OCI-M2 (cell line): ENCODE results near the gene NHEJ1.
A peak's percentile ranks its signal among the peaks of the same experiment; 100 is the strongest.
"Not testable (repeated sequence)": the region's sequence is repeated elsewhere in the genome, so short reads cannot be mapped to it uniquely, and the experiment has no call there.

Experiments used
- DNase-seq: peaks from one replicate; lab custom pipeline; 2025; ENCODE audit not compliant: unreplicated experiment; lab: John Stamatoyannopoulos, UW

Gene NHEJ1

DNA sequence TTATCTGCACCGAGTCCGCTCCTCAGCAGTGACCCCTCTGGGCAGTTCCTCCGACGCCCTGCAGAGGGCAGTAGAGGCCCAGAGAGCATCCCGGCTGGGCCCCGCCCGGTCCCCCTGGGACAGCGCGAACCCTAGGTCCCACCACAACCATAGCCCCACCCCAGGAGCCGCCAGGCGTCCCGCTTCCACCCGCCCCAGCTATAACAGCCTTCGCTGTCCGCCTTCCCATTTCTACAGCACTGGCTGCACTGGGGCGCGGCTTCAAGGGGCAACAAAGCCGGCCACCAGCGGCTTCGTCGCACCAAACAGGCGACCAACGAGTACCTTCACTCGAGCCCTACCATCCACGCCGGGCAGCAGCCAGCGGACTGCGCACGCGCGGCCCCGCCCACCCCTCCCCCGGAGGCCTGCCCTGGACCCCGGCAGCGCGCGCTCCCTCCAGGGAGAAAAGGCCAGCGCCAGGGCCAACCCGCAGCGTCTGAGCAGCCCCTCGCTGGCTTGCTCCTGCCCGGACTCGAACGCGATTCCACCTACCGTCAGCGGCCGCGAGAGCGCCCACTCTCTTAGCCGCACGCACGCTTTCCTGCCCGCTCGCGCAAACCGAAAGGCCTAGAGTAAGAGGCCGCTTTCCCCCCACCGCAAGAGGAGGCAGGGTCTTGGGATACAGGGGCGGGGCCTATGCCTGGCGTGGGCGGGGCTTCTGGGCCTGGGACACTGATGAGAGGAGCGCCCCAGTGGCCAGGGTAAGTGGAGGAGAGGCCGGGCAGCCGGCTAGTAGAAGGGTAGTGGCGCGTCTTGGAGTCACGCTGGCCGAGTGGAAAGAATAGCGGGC, at the start of gene NHEJ1:
TSS of gene NHEJ1 (minus strand) at position 630 of the 832 bp plus-strand sequence. CDS start 2,453 bp downstream, outside the sequence.
- DNase-seq = peak; percentile 71

- DNase-seq = no peak
These were observed 48.9 kb upstream of the NHEJ1 start for GRCh38 chr2:219209236-219210195.

GRCh38 chr2:219207884-219208740, 47.5 kb upstream of the NHEJ1 start:
- DNase-seq = no peak

DNA sequence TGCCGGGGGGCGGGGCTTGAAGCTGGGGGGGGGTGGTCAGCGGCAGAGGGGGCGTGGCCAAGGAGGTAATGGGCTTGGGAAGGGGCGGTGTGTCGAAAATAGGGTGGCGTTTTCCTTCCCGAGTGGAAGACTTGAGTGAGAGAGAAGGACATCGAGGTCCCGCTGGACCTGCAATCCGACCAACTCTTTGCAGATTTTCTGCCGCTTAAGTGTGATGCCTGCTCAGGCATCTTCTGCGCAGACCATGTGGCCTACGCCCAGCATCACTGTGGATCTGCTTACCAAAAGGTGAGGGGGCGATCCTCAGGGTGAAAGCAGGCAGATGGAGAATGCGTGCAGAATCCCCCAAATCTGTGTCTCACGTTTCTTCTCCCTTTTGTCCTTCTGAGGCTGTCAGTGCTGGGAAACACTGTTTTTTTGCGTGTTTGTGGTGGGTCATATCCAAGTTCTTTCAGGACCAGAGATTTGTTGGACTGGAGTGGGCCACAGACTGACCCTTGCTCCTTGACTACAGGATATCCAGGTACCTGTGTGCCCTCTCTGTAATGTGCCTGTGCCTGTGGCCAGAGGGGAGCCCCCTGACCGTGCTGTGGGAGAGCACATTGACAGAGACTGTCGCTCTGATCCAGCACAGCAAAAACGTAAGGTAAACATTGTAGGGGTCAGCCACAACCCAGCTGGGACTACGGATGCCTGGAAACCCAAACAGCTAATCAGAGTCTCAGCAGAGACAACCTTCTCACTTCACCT, 46.7 kb upstream of the NHEJ1 start:
- peak; percentile 57 for DNase-seq

DNA sequence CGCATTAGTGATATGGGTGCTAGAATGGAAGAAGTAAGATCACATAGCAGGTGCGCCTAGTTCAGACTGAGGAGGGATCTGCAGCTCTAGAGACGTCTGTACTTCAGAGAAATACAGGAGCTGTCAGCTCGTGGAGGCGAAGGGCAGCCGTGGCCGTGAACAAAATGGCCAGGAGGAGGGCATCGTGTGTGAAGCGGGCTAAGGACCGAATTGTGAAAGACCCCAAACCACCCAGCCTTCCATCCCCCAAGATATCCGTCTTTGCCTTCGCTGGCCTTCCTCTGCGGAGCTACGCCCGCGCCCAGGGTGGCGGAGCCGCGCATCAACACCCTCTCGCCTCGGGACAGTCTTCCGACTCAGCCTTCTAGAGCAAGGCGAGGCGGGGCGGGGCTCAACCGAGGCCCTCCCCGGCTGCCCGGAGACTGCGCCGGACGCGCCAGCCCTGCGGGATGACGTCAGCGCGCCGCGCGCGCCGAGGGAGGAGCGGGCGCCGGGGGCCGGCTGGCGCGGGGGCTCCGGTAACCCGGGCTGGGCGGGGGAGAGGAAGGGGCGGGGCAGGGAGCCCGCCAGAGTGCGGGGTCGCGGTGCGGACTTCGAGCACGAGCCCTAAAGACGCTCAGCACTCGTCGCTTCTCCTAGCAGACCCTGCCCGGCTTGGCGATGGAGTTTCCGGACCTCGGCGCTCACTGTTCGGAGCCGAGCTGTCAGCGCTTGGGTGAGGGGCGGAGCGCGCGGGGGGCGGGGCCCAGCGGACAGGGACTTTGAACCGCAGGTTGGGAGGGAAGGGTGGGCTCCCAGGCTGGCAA, 45.9 kb upstream of the NHEJ1 start, which contains the start of gene ZFAND2B:
TSS of gene ZFAND2B (plus strand) at position 455 of the 806 bp plus-strand sequence. CDS start at position 661, 206 bp downstream.
- peak; percentile 62 for DNase-seq

- no peak for DNase-seq
These were observed 45.3 kb upstream of the NHEJ1 start for GRCh38 chr2:219205981-219206327.

DNA sequence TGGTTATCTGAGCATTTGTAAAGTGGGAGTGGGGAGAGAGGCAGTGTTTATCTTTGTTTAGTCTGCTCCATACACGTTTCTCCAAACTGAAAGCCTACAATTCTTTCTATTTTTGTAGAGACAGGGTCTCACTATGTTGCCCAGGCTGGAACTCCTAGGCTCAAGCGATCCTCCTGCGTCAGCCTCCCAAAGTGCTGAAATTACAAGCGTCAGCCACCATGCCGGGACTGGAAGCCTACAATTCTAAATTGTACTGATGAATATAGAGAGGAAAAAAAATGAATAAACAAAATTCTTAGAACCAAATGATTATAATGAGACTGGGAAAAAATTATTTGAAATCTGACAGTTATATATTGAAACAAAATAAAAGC, 44.5 kb upstream of the NHEJ1 start:
- no peak for DNase-seq

GRCh38 chr2:219204425-219205164, 44.0 kb upstream of the NHEJ1 start:
- DNase-seq = no peak

- DNase-seq = not testable (repeated sequence)
These were observed 40.7 kb upstream of the NHEJ1 start for GRCh38 chr2:219201331-219201730.

DNA sequence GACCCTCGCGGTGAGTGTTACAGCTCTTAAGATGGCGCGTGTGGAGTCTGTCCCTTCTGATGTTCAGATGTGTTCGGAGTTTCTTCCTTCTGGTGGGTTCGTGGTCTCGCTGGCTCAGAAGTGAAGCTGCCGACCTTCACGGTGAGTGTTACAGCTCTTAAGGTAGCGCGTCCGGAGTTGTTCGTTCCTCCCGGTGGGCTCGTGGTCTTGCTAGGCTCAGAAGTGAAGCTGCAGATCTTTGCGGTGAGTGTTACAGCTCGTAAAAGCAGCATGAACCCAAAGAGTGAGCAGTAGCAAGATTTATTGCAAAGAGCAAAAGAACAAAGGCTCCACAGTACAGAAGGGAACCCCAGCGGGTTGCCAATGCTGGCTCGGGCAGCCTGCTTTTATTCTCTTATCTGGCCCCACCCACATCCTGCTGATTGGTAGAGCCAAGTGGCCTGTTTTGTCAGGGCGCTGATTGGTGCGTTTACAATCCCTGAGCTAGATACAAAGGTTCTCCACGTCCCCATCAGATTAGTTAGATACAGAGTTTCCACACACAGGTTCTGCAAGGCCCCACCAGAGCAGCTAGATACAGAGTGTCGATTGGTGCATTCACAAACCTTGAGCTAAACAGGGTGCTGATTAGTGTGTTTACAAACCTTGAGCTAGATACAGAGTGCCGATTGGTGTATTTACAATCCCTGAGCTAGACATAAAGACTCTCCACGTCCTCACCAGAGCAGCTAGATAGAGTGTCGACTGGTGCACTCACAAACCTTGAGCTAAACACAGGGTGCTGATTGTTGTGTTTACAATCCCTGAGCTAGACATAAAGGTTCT, 40.1 kb upstream of the NHEJ1 start:
- DNase-seq = not testable (repeated sequence)

GRCh38 chr2:219199470-219200211, 39.0 kb upstream of the NHEJ1 start:
- no peak for DNase-seq

- DNase-seq = no peak
These were observed 38.4 kb upstream of the NHEJ1 start for GRCh38 chr2:219198974-219199373.

DNA sequence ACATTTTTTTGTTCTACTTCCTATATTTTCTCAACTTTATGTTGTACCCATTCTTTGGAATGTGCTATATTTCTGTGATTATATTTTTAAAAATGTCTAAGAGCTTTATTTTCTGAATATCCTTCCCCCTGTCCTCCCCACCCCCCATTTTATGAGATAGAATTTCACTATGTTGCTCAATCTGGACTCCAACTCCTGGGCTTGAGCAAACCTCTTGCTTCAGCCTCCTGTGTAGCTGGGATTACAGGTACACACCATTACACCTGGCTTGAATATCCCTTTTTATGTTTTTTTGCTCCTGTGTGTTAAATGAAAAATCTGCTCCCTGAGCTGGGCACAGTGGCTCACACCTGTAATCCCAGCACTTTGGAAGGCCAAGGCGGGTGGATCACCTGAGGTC, 36.8 kb upstream of the NHEJ1 start:
- DNase-seq = no peak

- DNase-seq = no peak
These were observed 26.3 kb upstream of the NHEJ1 start for GRCh38 chr2:219186754-219187456.

GRCh38 chr2:219184121-219184520, 23.5 kb upstream of the NHEJ1 start:
- no peak for DNase-seq

DNA sequence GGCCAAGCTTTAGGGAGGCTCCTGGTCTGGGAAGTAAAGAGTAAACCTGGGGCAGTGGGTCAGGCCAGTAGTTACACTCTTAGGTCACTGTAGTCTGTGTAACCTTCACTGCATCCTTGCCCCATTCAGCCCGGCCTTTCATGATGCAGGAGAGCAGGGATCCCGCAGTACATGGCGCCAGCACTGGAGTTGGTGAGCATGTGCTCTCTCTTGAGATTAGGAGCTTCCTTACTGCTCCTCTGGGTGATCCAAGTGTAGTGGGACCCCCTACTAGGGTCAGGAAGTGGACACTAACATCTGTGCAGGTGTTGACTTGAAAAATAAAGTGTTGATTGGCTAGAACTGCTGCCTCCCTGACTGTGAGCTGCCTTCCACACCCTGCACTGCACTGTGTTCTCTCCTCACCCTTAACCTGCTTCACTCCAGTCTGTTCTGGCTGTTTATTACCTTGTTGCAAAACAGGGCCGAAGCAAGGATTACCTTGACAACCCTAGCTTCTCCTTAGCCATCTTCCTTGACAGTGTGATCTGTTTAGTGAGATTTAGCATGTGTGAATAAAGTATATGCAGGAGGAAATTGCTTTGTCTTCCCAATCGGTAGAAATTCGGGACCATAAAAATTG, 22.6 kb upstream of the NHEJ1 start:
- no peak for DNase-seq
